Fibroblast of peridontal ligament (primary cell): ENCODE data around the gene SERPINB10.
"Not testable (repeated sequence)": the region's sequence is repeated elsewhere in the genome, so short reads cannot be mapped to it uniquely, and the experiment has no call there.

Experiments used
- DNase-seq: peaks from one replicate; pipeline ENCODE4 v3.0.0-alpha.2; 2010; ENCODE audit errors: extremely low read depth

Gene SERPINB10

DNA sequence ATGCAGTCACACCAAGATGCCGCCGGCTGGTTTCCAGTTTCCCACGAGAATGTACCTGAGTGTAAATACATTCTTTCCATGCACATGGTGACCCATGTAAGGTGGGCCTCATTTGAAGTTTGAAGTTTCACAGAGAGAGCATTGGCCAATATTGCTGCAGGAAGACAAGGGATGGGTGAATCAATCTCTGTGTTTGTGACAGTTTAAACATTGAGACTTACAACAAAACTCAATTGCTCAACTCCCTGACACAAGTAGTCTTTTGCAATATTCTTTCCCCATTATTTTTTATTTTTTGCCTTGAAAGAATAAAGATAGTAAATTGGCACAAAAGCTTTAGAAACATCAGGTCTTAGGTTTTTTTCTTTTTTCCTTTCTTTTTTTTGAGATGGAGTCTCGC is 15.2 kb upstream of the SERPINB10 start:
- no peak for DNase-seq

DNA sequence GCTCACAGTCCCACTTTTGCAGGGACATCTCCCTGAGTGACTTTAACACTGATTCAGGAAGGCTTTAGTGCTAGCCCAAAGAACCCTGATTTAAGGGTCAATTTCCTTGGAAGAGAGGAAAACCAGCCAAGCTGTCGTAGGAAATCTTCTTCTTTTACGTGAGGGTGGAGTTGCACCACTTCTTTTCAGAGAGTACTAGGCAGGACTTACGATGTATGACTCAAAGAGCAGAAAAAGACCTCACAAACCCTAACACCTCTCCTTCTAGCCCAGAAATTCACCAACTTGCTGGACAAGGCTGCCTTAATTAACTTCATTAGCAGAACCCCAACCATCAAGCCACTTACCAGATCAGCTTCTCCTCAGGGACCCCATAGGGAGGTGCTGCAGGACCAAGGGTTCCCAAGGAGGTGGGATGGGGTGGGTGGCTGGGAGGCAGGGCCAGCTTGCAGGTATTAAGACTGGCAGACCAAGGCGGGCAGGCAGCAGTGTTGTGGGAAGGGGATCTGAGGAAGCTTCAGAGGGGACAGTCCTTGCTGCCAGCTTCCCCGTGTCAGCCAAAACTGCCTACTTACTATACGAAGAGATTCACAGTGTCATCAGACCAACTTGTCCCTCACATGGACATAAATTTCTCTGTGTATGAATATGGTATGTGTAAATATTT is 13.5 kb upstream of the SERPINB10 start:
- no peak for DNase-seq

DNA sequence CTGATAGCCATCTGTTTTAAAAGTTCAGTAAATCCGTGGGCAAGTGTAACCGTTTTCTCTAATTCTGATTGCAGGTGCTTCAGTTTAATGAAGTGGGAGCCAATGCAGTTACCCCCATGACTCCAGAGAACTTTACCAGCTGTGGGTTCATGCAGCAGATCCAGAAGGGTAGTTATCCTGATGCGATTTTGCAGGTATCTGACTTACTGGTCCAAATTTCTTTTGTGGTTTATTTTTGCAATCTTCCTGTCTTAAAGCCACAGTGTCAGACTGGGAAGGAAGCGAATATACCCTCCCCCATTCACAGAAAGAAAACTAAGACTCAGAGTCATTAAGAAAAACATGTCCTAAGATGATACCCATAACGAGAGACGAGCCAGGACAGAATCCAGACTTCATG is 12.6 kb upstream of the SERPINB10 start:
- no peak for DNase-seq

DNA sequence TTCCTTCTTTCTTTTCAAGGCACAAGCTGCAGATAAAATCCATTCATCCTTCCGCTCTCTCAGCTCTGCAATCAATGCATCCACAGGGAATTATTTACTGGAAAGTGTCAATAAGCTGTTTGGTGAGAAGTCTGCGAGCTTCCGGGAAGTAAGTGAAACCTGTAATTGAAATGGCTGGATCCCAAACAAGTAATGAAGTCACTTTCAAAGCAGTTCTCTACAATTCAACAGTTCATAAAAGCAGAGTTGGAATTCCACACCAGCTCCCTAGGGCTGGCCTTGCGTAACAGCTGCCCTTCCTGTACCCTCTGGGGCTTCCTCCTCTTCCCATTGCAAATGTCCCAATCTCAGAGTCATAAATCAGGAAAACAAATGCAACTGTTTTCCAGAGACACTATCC is 10.7 kb upstream of the SERPINB10 start:
- no peak for DNase-seq

DNA sequence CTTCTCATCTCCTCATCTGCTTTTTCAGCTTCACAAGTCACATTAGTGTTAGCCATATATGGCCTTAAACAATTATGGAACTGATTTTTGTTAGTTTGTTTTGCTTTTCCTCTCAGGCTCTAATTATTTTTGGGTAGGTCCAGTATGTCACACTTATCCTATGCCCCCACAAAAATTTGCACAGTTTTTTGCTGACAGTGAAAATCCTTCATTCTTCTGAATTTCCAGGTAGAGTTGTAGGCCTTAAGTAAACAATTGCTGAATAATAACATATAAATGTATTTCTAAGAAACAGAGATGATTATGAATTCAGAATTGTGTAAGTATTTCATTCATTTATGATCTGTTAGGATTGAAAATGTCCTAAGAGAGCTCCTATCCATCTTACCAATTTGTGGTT is 8.6 kb upstream of the SERPINB10 start:
- no peak for DNase-seq

DNA sequence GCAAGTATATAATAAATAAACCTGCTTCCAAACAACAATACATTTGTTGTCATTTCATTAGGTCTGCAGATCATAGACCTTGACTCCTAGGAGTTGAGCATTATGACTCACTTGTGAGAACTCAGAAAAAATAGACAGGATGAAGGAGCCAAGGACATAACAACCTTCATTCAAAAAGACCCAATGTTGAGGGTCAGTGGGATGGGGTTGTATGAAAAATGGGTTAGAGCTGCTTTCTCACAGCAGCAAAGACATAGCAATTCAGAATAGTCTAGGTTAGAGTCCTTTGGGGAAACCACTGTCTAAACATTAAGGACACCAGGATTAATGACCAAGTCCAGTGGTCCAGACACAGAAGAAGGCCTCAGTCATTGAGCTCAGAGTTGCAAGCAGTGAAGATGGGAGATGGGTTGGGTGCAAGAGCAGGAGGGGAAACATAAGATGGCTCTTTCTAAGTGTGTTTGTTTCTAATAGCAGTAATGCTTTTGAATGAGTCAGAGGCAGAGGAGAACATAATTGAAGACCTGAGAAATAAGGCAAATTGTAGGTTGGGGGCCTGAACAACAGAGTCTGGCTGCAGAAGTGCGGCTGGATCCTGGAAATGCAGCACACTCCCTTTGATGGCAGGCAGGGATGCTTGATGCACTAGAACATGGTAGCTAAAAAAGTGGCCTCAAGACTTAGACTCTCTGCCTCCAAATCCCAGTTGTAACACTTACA is 3.7 kb upstream of the SERPINB10 start:
- DNase-seq: no peak

DNA sequence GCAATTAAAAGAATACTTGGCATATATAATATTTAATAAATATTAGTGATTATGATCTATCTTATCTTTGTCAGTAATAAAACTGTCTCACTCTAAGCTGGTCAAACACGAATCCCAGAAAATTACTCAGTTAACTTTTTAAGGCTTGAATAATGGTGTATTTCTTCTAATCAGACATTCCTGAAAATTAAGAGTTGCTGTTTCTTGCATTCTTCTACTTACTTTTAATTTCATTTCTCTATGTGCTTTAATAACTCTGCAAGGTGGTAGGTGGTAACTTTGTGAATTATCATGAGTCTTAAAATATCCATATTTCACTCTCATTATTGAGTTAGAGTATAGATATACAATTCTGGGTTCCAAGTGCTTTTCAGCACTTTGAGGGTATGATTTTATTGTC is 3.1 kb upstream of the SERPINB10 start:
- no peak for DNase-seq

DNA sequence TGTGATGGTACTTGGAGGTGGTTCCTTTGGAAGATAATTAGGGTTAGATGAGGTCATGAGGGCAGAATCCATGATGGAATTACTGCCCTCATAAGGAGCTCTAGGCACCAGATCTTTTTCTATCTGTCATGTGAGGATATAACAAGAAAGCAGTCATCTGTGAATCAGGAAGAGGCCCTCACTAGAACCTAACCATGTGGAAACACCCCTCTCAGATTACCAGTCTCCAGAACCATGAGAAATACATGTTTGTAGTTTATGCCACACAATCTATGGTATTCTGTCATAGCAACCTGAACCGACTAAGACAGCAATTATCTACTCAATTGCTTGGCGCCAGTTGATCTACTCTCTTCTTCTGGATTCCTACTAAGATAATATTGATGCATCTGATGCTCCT is 2.4 kb upstream of the SERPINB10 start:
- DNase-seq: no peak

DNA sequence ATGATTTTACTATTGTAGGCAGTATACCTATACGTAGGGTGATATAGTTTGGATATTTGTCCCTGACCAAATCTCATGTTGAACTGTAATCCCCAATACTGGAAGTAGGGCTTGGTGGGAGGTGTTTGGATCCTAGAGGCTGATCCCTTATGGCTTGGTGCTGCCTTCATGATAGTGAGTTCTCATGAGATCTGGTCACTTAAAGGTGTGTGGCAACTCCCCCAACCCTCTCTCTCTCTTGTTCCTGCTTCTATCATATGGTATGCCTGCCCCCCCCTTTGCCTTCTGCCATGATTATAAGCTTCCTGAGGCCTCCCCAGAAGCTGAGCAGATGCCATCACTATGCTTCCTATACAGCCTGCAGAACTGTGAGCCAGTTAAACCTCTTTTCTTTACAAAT is 1.7 kb upstream of the SERPINB10 start:
- no peak for DNase-seq

DNA sequence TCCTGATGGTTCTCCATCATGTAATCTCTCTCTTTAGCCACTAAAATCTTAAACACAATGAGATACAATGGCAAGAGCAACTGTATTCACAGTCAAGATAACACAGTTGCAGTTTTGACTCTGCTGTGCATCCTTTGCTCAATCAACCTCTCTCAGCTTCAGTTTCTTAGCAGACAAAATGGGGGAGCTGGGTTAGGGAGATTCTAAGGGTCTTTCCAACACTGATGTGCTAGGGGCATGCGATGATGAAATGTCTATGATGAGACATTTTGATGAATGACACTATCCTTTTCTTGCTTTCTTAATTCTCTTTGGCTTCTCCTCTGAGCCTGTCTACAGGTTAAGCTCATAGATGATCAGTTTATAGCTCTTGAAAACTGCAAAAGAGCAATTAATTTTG is 1.1 kb downstream of the SERPINB10 start:
- no peak for DNase-seq

DNA sequence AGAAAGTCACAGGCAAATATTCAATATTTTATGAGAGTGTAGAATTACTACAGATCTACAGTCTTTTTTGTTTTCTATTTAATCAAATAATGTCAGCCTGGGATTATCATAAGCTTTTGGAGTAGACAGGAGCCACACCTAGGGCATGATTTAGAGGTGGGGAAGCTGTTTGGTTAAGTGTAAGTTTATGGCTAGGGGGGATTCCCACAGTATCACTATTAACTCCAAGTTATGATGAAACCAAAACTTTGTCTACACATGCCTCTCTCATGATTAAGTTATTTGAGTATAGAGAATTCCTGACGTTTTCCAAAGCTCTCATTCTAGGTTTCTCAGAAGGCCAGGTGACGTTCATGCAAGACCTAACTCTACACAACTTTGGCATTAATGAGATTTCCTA is 2.1 kb downstream of the SERPINB10 start:
- DNase-seq: no peak

DNA sequence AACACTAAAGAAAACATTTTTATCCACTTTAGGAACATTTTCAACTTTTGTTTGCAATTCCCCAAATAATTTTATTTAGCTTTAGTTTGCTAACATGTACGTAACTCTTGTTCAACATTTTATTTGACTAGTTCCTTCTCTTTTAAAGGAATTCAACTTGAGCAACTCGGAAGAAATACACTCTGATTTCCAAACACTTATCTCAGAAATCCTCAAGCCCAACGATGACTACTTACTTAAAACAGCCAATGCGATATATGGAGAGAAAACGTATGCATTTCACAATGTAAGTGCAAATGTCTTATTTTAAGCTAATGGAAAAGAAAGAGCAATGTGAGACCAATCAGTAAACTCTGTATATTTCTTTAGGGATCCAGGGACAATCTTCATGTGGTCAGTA is 10.1 kb downstream of the SERPINB10 start:
- no peak for DNase-seq

DNA sequence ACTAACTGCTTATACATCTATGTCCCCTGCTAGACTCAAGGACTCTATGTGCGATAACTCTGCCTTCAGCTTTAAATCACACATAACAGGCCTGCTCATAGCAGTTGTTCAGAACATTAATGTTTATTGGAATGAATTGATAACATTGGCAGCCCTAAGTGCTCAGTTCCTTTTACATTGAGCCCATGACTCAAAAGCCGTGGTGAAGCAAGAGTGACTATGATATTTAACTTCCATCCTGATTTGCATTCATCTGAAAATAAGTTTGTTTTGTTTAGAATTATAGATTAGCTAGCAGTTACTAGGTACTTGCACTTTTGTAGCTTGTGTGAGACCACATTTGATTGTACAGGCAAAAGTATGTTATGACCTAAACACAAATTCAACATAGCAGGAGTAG is 14.3 kb downstream of the SERPINB10 start:
- DNase-seq: no peak

DNA sequence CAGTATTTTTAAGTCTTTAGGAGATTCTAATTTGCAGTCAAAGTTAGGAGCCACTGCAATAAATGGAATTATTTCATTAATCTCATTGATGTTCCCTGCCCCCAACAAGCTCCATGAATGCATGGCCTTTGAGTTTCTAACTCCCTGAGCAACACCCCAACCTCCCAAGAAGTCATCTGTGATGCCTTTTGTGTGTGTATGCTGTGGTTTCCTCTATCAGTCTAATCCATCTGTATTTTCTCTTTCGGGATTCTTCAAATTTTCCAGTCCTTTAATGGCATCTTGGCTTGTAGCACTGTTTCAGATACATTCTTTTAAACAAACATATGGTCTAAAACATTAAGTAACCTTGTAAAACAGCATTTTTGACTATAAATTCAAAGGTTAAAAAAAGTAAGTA is 16.8 kb downstream of the SERPINB10 start:
- no peak for DNase-seq

DNA sequence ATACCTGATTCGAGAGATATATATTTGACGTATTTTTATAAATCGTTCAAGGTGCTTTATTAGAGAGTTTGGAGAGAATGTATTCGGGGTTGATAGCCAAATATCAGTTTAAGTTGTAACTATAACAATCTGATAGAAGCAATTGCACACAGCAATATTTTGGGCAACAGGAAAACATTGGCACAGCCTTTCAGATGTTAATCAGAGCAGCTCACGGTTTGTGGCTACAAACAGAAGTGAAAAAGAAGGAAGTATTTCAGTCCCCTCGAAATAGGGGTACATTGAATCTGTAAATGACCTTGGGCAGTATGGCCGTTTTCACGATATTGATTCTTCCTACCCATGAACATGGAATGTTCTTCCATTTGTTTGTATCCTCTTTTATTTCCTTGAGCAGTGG is 20.6 kb downstream of the SERPINB10 start:
- no peak for DNase-seq

DNA sequence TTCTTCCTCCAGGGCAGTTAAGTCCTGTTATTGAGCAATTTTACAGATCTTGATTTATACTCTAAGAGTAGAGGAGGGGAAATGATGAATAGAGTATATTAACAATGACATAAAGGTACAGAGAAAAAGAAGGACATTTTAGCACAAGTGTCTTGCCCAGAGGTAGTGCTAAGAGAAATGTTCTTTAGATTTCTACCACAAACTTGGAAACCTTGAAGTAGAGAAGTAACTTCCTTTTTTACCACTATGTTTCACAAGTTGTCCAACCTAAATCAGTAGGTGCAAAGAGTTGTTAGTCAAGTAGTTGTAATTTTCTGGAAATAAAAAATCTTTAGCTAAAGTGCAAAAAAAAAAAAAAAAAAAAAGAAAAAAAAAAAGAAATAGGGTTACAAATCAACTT is 21.6 kb downstream of the SERPINB10 start:
- DNase-seq: not testable (repeated sequence)

DNA sequence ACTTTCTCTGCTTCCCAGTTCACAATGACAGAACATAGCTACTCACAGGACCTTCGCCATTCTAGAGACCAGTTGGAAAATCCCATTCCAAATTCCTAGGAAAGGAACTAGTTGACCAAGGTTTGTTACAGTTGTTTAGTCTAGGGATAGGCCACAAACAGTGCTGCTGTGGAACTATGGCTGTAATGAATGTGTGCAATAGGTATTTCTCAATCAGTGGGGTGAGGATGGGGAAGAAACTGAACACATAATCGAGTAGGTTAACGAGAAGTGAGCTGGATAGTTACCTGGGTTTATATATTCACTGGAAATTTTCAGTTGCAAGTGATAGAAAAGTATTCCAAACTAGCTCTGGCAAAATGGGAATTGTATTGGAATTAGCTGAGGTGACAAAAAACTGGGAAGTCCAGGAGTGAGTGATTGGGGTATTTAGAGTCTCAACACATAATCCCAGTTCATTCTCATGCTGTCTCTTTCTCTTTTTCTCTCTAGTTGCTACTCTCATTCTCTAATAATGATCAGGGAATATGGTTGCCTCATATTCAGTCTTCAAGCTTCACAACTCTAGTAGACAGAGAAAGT is 23.1 kb downstream of the SERPINB10 start:
- DNase-seq: no peak

DNA sequence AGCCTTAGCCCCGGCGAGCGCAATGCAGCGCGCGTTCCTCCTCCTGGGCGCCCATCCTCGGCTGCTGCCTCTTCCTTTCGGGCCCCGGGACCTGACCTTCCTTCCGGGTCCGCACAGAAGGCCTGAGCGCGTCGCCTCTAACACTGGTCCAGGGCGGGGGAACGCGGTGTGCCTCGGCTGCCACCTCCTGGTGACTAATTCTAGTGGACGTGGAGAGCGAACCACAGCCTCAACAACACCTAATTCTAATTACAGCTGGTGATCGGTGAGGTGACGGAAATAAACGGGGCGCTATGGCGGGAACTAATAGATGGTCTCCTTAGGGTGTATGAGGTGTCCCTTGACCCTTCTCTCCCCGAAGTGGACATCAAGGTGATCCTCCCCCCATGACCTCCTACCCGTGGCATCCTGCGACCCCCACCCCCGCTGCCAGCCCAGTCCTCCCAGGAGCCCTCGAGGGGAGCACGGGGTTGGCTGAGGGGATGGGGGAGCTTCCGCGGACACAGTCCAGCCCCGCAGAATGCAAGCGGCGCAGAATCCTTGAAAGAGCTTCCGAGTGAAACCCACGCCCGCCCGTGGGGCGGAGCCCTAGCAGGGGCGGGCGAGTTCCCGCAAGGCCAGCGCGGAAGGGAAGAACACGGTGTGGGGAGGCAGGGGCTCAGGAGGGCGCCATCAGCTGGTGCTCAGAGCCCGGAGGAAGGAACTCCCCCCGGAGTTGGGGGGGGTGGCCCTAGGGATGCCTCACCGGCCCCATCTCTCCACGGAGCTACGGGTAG is 28.6 kb downstream of the SERPINB10 start:
- peak; percentile 43 for DNase-seq

DNA sequence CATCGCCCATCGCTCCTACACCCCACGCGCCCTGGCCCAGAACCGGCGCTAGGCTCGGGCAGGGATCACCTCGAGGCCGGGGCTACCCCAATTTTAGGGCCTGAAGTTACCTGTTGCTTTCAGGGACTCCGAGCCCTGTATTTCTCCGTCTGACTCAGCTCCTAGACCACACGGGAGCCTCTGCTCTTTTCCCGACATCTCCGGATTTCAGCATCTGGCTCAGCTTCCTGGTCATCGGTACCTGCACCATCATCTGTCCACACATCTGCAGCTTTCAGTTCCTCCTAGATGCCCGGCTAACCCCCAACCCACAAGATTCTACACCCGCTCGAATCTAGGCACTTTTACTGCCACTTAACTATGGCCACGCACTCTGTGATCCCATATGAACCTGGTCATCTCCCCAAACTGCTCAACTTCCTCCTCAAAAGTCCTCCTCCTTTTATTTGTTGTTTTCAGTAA is 29.2 kb downstream of the SERPINB10 start:
- no peak for DNase-seq

DNA sequence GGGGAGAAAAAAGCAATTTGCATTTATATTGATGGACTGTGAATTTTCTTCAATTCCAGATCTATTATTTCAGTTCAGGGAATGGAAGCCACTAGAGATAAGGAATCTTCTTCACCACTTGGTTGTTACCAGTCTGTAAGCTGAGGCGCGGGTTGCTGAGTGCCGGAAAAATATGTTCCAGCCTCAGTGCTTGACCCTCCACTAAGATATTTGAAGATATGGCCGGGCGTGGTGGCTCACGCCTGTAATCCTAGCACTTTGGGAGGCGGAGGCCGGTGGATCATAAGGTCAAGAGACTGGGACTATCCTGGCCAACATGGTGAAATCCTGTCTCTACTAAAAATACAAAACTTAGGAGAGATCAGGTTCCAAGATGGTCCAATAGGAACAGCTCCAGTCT is 32.2 kb downstream of the SERPINB10 start:
- no peak for DNase-seq

DNA sequence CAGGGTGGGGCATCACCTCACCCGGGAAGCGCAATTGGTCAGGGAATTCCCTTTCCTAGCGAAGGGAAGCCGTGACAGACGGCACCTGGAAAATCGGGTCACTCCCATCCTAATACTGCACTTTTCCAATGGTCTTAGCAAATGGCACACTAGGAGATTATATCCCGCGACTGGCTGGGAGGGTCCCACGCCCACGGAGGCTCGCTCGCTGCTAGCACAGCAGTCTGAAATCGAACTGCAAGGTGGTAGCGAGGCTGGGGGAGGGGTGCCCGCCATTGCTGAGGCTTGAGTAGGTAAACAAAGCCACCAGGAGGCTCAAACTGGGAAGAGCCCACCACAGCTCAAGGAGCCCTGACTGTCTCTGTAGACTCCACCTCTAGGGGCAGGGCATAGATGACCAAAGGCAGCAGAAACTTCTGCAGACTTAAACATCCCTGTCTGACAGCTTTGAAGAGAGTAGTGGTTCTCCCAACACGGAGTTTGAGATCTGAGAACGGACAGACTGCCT is 32.8 kb downstream of the SERPINB10 start:
- DNase-seq: not testable (repeated sequence)

DNA sequence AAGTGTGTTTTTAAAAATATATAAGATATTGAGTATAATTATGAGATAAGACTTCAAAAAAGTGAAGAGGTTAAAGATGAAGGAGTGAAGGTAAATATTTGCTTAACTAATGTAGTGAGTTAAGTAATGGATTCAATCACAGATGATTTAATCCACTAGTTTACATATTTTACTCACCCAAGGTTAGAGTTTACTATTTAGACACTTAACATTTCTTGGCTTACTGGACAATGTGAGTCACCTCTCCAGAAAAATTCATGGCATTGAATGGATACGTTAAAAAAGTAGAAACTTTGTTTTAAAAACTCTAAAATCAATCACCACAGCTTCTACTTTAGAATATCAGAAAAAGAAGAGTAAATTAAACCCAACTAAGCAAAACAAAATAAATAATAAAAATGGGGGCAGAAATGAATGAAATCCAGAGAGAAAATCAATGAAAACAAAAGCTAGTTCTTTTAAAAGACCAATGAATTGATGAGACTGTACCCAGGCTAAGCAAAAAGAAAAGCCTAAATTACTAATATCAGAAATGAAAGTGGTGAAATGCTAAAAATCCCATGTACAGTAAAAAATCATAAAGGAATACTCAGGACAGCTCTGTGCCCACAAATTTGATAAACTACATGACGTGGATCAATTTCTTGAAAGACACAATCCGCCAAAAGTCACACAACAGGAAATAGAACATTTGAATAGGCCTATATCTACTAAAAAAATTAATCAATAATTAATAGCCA is 39.5 kb downstream of the SERPINB10 start:
- no peak for DNase-seq
